HCEC 1CT (cell line): ENCODE data around the gene PDZRN3.
A peak's percentile ranks its signal among the peaks of the same experiment; 100 is the strongest.

Experiments used
- DNase-seq: peaks from one replicate; pipeline ENCODE4 v3.0.0-alpha.2; 2017

PDZRN3 gene

GRCh38 chr3:73409138-73409763 is 215.5 kb downstream of the PDZRN3 start:
- peak; percentile 31 for DNase-seq

GRCh38 chr3:73408634-73409033 is 216.1 kb downstream of the PDZRN3 start:
- no peak for DNase-seq

GRCh38 chr3:73407577-73407976 is 217.2 kb downstream of the PDZRN3 start:
- no peak for DNase-seq

- peak; percentile 26 for DNase-seq
Measured at GRCh38 chr3:73405853-73406252, 218.9 kb downstream of the PDZRN3 start.

- DNase-seq = no peak
Measured at GRCh38 chr3:73405000-73405399, 219.7 kb downstream of the PDZRN3 start.

GRCh38 chr3:73404435-73404834 is 220.3 kb downstream of the PDZRN3 start:
- DNase-seq = no peak

- DNase-seq = no peak
Measured at GRCh38 chr3:73403444-73403843, 221.3 kb downstream of the PDZRN3 start.

- DNase-seq = no peak
Measured at GRCh38 chr3:73401616-73402279, 223.0 kb downstream of the PDZRN3 start.

GRCh38 chr3:73401059-73401458 is 223.7 kb downstream of the PDZRN3 start:
- DNase-seq = no peak

GRCh38 chr3:73399666-73400253 is 225.0 kb downstream of the PDZRN3 start:
- DNase-seq = no peak

GRCh38 chr3:73399106-73399505 is 225.6 kb downstream of the PDZRN3 start:
- no peak for DNase-seq

- DNase-seq = no peak
Measured at GRCh38 chr3:73398084-73398483, 226.7 kb downstream of the PDZRN3 start.

GRCh38 chr3:73394240-73394639 is 230.5 kb downstream of the PDZRN3 start:
- DNase-seq = no peak

GRCh38 chr3:73393005-73393404 is 231.7 kb downstream of the PDZRN3 start:
- no peak for DNase-seq

GRCh38 chr3:73391984-73392383 is 232.8 kb downstream of the PDZRN3 start:
- no peak for DNase-seq

- no peak for DNase-seq
Measured at GRCh38 chr3:73389928-73390327, 234.8 kb downstream of the PDZRN3 start.

GRCh38 chr3:73389117-73389813 is 235.5 kb downstream of the PDZRN3 start:
- DNase-seq = no peak

GRCh38 chr3:73385568-73385967 is 239.2 kb downstream of the PDZRN3 start:
- no peak for DNase-seq

GRCh38 chr3:73384091-73384906 is 240.4 kb downstream of the PDZRN3 start:
- no peak for DNase-seq

- DNase-seq = no peak
Measured at GRCh38 chr3:73383470-73384049, 241.2 kb downstream of the PDZRN3 start.

GRCh38 chr3:73381551-73381950 is 243.2 kb downstream of the PDZRN3 start:
- DNase-seq = no peak

- DNase-seq = no peak
Measured at GRCh38 chr3:73380735-73381532, 243.8 kb downstream of the PDZRN3 start.
